NCI-H82 treated with DMSO at 0.1 percent for 48 hours (cell line): ENCODE results near the gene SYNCRIP.
"Not testable (repeated sequence)": the region's sequence is repeated elsewhere in the genome, so short reads cannot be mapped to it uniquely, and the experiment has no call there.

Experiments used
- DNase-seq: peaks from one replicate; lab custom pipeline; 2025; ENCODE audit not compliant: unreplicated experiment; lab: John Stamatoyannopoulos, UW

The SYNCRIP gene

GRCh38 chr6:85670573-85670972 lies 27.9 kb upstream of the SYNCRIP start:
- DNase-seq: no peak

DNA sequence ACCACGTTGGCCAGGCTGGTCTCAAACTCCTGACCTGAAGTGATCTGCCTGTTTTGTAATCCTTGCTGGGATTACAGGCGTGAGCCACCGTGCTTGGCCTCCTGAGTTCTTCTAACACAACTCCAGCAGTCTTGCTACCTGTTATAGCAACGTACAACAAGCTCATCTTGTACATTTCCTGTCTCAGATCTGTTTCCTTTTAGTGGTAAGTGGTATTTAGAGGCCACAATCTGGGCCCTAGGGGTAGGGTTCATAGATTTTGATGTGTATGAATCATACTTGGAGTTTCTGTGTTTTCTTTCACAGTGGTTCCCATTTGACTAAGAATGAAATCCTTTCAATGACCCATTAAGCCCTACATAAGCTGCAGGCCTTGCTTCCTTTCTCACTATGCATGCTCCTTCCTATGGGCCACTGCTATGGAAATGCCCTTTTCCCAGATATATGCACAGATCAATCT lies 27.1 kb upstream of the SYNCRIP start:
- DNase-seq: no peak

GRCh38 chr6:85662251-85662650 lies 19.6 kb upstream of the SYNCRIP start:
- DNase-seq: no peak

DNA sequence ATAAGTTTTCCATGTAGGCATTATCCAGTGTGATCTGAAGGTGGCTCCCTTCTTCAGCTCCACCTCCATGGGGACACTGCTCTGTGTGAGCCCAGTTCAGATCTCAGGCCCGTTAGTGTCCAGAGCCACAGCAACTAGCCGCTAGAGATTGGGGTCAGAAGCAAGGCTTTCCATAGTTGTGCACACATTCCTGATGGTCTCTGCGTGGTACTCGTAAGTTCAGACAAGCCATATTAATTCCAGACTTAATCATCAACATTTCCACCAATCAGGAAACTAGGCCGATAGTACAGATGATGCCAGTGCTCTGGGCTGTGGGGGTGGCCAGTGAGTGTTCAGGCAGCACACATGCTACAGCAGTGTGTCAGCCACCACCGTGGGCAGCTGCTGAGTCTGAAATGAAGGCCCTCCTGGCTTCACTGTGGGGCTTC lies 17.5 kb upstream of the SYNCRIP start:
- DNase-seq: no peak

GRCh38 chr6:85650606-85651005 lies 7.9 kb upstream of the SYNCRIP start:
- DNase-seq: no peak

- DNase-seq: no peak
Observed at GRCh38 chr6:85644279-85644762, 1.6 kb upstream of the SYNCRIP start.

GRCh38 chr6:85643537-85644278 lies 1.0 kb upstream of the SYNCRIP start:
- peak; percentile 37 for DNase-seq

DNA sequence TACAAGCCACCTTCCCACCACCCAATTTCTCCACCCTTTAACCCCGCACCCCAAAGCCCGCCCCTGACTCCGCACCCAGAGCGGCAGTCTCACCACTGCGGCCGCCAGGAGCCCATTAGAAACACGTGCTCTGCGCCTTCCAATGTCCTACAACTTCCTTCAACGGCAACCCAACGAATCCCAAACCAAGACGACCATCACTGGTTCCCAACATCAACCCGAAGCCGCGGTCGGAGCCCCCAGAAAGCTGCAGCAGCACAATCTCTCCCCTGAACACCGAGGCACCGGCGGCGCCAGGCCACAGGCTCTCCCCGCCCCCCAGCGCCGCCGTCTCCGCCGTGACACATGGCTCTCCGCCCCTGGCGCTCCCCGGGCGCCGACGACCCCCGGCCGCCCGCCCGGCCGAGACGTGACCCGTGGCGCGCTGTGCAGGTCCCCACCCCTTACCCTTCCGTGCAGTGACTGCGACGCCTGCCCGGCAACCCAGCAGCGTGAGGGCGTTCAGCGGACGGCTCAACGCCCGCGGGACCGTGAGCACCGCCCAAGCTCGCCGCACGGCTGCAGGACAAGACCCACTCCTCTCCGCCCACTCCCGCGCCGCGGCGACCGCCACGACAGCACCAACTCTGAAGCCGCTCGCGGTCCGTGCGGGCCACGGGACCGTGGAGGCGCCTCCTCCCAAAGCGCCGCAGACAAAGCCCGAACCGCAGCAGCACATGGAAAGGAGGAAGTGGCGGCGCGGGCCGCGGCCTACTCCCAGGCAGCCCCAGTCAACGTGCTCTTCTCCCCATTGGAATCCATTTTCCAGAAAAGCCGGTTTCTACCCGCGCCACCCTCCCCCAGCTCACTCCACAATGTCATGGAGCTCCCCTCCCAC lies 551 bp downstream of the SYNCRIP start:
- no peak for DNase-seq

DNA sequence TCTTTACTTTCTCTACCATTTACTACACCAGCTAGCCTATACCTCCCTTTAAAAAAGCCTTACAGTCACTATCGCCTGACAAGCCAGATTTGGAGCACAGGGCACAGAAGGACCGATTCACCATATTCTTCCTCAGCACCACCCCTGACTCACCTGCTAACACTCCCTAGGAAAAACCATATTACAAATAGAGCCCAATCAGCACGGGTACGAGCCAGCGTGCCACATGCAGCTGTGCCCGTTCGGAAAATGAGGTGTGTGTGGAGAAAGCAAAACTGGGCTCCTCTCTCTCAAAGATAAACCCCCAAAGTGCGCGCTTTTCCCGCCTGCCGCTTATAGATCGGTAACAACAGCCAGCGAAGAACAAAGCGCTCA lies 1.2 kb downstream of the SYNCRIP start:
- DNase-seq: no peak

DNA sequence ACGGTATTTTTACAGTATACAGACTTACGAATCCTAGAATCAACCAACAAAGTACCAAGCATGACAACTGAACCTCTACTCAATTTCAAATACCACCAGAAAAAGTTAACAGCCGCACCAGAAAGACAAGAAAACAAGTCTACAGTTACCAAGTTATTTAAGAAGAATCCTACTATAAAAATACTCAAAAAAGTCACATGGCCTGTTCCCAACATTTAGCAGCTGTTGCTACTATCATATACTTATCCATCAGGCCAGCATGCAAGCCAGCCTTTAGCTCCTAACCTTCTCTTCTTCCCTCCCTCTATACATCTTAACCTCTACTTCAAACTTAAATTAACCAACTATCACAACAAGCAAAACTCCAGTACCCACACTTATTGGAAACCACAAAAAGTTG lies 1.9 kb downstream of the SYNCRIP start:
- DNase-seq: no peak

DNA sequence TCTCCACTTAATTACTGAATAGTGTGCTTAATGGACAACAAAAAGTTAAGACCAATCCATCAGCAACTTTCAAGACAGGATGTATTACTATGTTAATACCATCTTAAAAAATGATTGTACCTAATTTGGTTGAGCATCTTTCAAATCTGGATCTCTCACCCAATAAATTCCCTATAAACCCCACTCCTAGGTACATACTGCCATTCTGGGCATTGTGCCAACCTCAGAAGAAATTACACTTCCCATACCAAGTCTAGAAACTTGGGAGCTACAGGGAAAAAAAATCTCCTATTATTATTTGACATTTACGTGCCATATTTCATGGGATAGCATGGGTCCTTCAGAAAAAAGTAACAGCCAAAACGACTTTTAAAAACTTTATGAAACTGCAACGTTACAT lies 5.1 kb downstream of the SYNCRIP start:
- no peak for DNase-seq

DNA sequence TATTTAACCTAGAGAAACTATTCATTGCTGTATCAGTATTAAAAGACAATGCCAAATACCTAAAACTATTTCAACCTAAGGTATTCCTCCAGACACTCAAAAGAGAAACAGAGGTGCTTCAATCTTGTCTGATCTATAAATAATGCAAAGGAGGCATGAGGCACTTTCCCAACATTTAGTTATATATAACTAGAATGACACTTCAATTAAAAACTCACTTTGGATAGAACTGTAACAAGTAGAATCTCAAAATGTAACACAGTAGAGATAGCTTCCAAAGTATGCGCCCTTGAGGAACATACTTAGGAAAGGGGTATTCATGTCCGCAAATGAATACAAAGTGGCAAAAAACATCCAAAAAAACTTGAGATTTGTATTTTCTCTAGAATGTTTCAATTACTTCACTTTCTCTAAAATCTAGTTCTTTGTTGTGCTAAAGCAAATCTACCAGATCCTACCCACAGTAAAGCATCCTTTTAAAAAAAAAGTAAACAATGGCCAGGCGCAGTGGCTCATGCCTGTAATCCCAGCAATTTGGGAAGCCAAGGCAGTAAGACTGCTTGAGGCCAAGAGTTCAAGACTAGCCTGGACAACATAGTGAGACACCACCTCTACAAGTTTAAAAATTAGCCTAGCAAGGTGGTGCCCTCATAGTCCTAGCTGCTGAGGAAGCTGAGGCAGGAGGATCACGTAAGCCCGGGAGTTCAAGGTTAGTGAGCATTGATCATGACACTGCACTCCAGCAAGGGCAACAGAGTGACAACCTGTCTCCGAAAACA lies 10.3 kb downstream of the SYNCRIP start:
- no peak for DNase-seq

DNA sequence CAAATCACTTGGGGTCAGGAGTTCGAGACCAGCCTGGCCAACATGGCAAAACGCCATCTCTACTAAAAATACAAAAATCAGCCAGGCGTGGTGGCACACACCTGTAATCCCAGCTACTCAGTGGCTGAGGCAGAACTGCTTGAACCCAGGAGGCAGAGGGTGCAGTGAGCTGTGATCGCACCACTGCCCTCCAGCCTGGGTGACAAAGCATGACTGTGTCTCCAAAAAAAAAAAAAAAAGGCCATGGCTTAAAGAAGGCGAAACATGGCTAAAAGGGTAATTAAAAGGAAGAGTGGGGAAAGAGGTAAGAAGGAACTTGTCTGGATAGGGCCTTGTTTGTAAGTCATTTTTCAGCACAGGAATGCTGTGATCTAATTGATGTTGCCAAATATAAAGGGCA lies 11.6 kb downstream of the SYNCRIP start:
- not testable (repeated sequence) for DNase-seq

DNA sequence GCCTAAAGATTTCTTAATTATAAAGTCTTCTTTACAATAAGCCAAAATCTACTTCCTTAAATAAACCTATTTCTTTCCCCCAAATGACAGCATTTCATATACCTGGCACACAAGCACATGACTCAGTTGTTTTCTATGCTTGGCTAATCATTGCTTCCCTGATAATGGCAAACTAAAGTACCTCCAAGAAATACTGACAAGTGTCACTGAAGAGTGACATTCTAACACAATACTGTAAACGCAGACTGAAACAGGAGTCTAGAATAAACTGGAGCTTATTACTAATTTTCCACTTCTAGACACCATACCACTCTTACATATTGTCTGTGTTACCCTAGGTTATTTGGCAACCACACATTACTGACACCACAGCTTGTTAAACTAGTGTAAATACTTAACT lies 14.3 kb downstream of the SYNCRIP start:
- DNase-seq: no peak

- DNase-seq: no peak
Observed at GRCh38 chr6:85620308-85620707, 22.4 kb downstream of the SYNCRIP start.

DNA sequence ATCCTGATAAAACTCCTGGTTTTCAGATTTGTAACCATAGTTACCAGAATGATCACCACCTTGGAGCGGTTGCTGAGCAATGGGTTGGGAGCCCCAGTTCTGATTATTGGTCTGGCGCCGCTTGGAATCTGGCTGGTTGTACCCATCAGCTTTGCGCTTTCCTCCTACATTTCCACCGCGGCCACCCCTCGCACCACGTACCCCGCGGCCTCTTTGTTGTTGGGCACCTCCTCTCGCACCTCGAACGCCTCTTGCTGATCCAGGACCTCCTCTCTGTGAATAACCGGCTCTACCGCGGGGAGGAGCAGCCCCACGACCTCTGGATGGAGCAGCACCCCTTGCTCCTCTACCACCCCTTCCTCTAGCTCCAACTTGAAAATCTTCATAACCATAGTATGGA lies 27.9 kb downstream of the SYNCRIP start:
- no peak for DNase-seq

- no peak for DNase-seq
Observed at GRCh38 chr6:85612690-85613474, 29.8 kb downstream of the SYNCRIP start.

DNA sequence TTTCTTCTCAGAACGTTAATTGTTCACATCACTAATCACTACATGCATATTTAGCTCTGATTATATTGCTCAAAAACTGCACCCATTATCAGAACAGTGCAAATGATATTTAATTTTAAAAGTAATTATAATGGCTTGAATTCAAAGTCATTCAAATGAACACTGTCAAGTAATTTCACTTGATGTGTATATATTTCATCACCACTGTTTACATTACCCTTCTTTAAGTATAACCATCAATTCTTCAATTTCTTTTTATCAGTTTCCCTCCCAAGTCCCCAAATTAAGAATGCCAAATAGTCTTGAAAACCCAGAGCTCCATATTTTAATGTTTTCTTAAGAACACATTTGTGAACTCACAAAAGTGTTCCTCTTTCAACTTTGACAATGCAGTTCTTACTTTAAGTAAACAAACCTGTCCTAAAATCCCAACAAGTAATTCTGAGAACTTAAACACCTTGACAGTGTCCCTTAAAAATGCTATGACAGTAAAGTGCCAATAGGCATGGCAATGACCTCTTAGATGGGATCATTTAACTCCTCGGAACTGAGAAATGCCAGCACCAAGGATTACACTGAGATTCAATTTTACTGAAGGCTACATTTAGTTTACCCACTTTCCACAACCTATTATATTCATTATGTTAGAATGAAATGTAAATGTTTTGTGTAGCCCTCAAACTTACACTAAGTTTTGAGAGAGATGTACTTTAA lies 32.3 kb downstream of the SYNCRIP start:
- no peak for DNase-seq

DNA sequence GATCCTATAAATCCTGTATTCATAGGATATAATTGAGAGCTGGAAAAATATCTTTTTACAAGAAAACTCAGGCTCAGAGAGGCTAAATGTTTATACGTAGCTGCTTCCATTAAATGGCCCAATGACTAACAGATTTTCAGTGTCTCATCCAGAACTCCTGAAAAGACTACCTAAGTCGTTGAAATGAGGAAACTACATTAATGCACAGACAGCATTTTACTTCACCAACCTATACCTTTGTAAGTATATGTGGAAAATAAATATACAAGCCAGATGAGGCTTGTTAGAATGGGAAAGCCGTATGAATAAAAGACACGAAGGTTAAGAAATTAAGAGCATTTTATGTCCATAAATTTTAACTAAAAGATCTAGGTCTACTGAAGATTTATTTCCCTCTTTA lies 40.6 kb downstream of the SYNCRIP start:
- no peak for DNase-seq
